Mucosa of descending colon (tissue), 3 donors: Measurements from ENCODE around the gene NEGR1. TPM values are rescaled to one million over a fixed set of nuclear protein-coding genes. Genes with fewer than 3 reads are reported as not detected.

Experiments used
- ATAC-seq: fragments of 200-7000 bp; cut with Tn5 transposase; one replicate; pipeline ENCODE4 v1.9.1; 2020; ENCODE audit warnings: mild to moderate bottlenecking, moderate library complexity
- DNase-seq, 3 donors: peaks; one replicate each; pipeline ENCODE4 v3.0.0-alpha.2; 2020
- H3K36me3 ChIP-seq: fragments of 200-600 bp; one replicate; pipeline ENCODE4 v1.8.0; 2021; ENCODE audit warnings: low read depth, mild to moderate bottlenecking
- H3K4me1 ChIP-seq: fragments of 200-600 bp; one replicate; pipeline ENCODE4 v1.8.0; 2021; ENCODE audit warnings: low read depth, mild to moderate bottlenecking
- H3K4me3 ChIP-seq: fragments of 200-600 bp; one replicate; pipeline ENCODE4 v1.8.0; 2021; ENCODE audit warnings: mild to moderate bottlenecking
- H3K9me3 ChIP-seq: fragments of 200-600 bp; one replicate; pipeline ENCODE4 v1.8.0; 2021; ENCODE audit warnings: mild to moderate bottlenecking
- CTCF ChIP-seq: fragments of 200-600 bp; IDR thresholded peaks from one replicate; pipeline ENCODE4 v1.8.0; 2022; ENCODE audit warnings: antibody characterized with exemption, mild to moderate bottlenecking
- intact Hi-C, 2 donors: fragments of 100-400 bp; cut with DNase I in 1 of 2; cut with micrococcal nuclease in 1 of 2; formaldehyde crosslinking; loops; one replicate each; pipeline versions ENCODE4 v1.11.0 to v1.11.1; 2022; cut with DNase I, micrococcal nuclease
- total RNA-seq, 3 donors: library from RNA; stranded (reverse); fragmentation: NEBNext Ultra II Directional in 2 of 3; extraction: Animal tissue kit (Norgen Biotek cat#: 25700) in 2 of 3; gene quantifications; one replicate each; pipeline versions ENCODE4 v1.2.1 to v1.2.4, GENCODE V29; 2021 to 2023
- donor health status: DM: no; HTN: no; CAD: no; lungs with moderate emphysema.
- donor health status: DM: no; HTN: no; CAD: no.
- donor health status: DM: no; HTN: yes; CAD: no.

Gene NEGR1
- total RNA-seq, 3 donors from 2014 or later, result 2.3 to 47.9 (median 8.0) TPM

- no peak for TF ChIP-seq CTCF
- ATAC-seq (no peak), DNase-seq (no peak)
- no peaks in the 10 kb centered on the region for H3K36me3 ChIP-seq
- no peak overlapping the region for H3K4me3 ChIP-seq
- intact Hi-C loops, result no loop called here
- H3K9me3 ChIP-seq, result no peaks in the 10 kb centered on the region
- H3K4me1 ChIP-seq, result no peaks in the 10 kb centered on the region
Measured at GRCh38 chr1:71786218-71786617, 496.1 kb downstream of the NEGR1 start.

DNA sequence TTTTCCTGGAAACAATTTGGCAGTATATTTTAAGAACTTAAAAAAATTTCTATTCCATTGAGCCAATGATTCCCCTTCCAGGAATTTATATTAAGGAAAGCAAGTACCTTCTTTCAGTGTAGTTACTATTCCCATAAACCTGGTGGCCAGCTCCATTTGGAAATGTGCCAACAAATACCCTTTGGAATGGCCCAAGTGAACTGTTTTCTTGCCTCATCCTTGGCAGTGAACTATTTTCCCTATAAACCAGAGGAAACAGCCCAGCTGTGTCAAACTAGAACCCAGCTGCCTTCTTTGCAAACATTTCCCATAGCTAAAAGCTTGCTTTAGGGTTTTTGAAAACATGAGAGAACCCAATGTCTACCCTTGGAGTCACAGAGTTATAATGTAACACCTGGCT is 496.9 kb downstream of the NEGR1 start:
- no peak for TF ChIP-seq CTCF
- Histone ChIP-seq H3K9me3 (no peaks in the 10 kb centered on the region), H3K36me3 (no peaks in the 10 kb centered on the region), H3K4me3 (no peak overlapping the region), H3K4me1 (no peaks in the 10 kb centered on the region)
- ATAC-seq (peak; percentile 16), DNase-seq (no peak)
- intact Hi-C loops, result no loop called here

GRCh38 chr1:71785000-71785399 is 497.3 kb downstream of the NEGR1 start:
- Histone ChIP-seq H3K9me3 (no peaks in the 10 kb centered on the region), H3K36me3 (no peaks in the 10 kb centered on the region), H3K4me3 (no peak overlapping the region), H3K4me1 (no peaks in the 10 kb centered on the region)
- intact Hi-C loops, result no loop called here
- TF ChIP-seq CTCF, result no peak
- no peak for ATAC-seq
- no peak for DNase-seq

GRCh38 chr1:71784241-71784640 is 498.1 kb downstream of the NEGR1 start:
- ATAC-seq, result no peak
- TF ChIP-seq CTCF, result no peak
- no peak for DNase-seq
- Histone ChIP-seq H3K4me3 (no peak overlapping the region), H3K36me3 (no peaks in the 10 kb centered on the region), H3K4me1 (no peaks in the 10 kb centered on the region), H3K9me3 (no peaks in the 10 kb centered on the region)
- intact Hi-C loops, result no loop called here

DNA sequence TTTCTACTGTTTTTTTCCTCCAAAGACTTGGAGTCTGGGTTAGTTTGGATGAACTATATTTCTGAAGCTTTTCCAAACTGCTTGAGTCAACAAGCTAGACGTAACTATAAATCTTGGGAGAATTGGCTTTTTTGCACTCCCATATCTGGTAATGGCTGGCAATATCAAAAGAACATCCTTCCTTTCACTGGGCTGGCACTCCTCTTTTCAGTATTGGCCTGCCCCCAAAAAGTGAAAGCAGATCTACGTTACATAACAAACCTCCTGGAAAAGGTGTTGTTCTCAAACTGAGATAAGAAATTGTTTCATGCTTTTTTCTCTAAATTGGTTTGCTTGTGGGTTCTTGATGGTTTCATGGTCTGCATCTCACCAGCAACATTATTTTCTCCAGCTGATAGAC is 499.3 kb downstream of the NEGR1 start:
- no peak for ATAC-seq
- intact Hi-C loops, result no loop called here
- H3K36me3 ChIP-seq, result no peaks in the 10 kb centered on the region
- no peaks in the 10 kb centered on the region for H3K4me1 ChIP-seq
- no peak overlapping the region for H3K4me3 ChIP-seq
- DNase-seq, result no peak
- H3K9me3 ChIP-seq, result no peaks in the 10 kb centered on the region
- no peak for TF ChIP-seq CTCF

- Histone ChIP-seq H3K4me1 (no peaks in the 10 kb centered on the region), H3K36me3 (no peaks in the 10 kb centered on the region), H3K9me3 (no peaks in the 10 kb centered on the region), H3K4me3 (no peak overlapping the region)
- ATAC-seq (no peak), DNase-seq (no peak)
- intact Hi-C loops, result no loop called here
- no peak for TF ChIP-seq CTCF
Measured at GRCh38 chr1:71781450-71781849, 500.9 kb downstream of the NEGR1 start.
